HL-60 (cell line): Measurements from ENCODE around the gene IL36A.

Experiments used
- DNase-seq, 2 experiments: peaks; one replicate each; pipeline ENCODE4 v3.0.0-alpha.2; 2010 to 2020; ENCODE audit warnings: low read depth in 1 of 2, low spot score in 1 of 2
- H3K27ac ChIP-seq: fragments of 250-450 bp; sonication (Bioruptor Pico); replicated peaks from 2 replicates; pipeline ENCODE4 v1.5.1; 2020; ENCODE audit warnings: mild to moderate bottlenecking, moderate library complexity
- H3K27me3 ChIP-seq: fragments of 250-450 bp; sonication (Bioruptor Pico); 2 replicates; pipeline ENCODE4 v1.5.1; 2021; ENCODE audit warnings: mild to moderate bottlenecking, moderate library complexity; ENCODE audit not compliant: insufficient read depth, poor library complexity, severe bottlenecking
- H3K4me3 ChIP-seq: replicated peaks from 2 replicates; pipeline ENCODE4 v1.5.1; 2011; ENCODE audit warnings: mild to moderate bottlenecking, control low read depth, low read length; ENCODE audit not compliant: insufficient read depth
- GABPA ChIP-seq: IDR thresholded peaks from 2 replicates; pipeline ENCODE4 v1.6.1; 2012; ENCODE audit warnings: low read depth
- POLR2AphosphoS5 ChIP-seq: IDR thresholded peaks from 2 replicates; pipeline ENCODE4 v1.6.1; 2012; ENCODE audit warnings: low read depth
- SPI1 ChIP-seq: IDR thresholded peaks from 2 replicates; pipeline ENCODE4 v1.6.1; 2012; ENCODE audit warnings: low read depth, mild to moderate bottlenecking, borderline replicate concordance
- TF ChIP-seq, protein P1 (sequence below): IDR thresholded peaks from 2 replicates; pipeline ENCODE4 v1.6.1; 2012; ENCODE audit warnings: low read depth; ENCODE audit not compliant: insufficient replicate concordance
- TF ChIP-seq, protein P2 (sequence below): IDR thresholded peaks from one replicate; pipeline ENCODE4 v1.5.1; 2011; ENCODE audit warnings: low read length, control low read depth, inconsistent platforms; ENCODE audit not compliant: insufficient read depth

Gene IL36A

DNA sequence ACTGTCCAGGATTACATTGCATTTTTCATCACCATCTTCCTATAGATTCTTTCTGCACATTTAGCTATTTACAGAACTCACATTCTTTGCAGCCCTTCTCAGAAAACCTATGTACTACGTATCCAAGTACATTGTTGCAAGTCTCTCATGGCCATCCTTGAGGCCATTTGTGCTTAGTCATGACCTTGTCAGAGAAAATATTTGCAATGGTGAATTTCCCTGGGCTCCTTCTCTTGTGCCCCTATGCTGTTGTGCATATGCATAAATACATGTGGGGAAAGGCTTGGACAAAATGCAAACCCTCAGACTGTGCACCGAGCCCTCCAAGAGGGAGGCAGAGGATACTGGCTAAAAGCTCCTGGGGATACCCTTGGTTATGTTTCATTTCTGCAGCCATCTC is 19.5 kb downstream of the IL36A start:
- peaks cover 4% of the 10 kb centered on the region for H3K27me3 ChIP-seq
- H3K4me3 ChIP-seq: no peak overlapping the region
- DNase-seq: no peak
- no peak for TF ChIP-seq POLR2AphosphoS5
- TF ChIP-seq, protein P1, sequence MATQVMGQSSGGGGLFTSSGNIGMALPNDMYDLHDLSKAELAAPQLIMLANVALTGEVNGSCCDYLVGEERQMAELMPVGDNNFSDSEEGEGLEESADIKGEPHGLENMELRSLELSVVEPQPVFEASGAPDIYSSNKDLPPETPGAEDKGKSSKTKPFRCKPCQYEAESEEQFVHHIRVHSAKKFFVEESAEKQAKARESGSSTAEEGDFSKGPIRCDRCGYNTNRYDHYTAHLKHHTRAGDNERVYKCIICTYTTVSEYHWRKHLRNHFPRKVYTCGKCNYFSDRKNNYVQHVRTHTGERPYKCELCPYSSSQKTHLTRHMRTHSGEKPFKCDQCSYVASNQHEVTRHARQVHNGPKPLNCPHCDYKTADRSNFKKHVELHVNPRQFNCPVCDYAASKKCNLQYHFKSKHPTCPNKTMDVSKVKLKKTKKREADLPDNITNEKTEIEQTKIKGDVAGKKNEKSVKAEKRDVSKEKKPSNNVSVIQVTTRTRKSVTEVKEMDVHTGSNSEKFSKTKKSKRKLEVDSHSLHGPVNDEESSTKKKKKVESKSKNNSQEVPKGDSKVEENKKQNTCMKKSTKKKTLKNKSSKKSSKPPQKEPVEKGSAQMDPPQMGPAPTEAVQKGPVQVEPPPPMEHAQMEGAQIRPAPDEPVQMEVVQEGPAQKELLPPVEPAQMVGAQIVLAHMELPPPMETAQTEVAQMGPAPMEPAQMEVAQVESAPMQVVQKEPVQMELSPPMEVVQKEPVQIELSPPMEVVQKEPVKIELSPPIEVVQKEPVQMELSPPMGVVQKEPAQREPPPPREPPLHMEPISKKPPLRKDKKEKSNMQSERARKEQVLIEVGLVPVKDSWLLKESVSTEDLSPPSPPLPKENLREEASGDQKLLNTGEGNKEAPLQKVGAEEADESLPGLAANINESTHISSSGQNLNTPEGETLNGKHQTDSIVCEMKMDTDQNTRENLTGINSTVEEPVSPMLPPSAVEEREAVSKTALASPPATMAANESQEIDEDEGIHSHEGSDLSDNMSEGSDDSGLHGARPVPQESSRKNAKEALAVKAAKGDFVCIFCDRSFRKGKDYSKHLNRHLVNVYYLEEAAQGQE: no peak
- TF ChIP-seq GABPA: no peak
- TF ChIP-seq SPI1: no peak
- TF ChIP-seq, protein P2, sequence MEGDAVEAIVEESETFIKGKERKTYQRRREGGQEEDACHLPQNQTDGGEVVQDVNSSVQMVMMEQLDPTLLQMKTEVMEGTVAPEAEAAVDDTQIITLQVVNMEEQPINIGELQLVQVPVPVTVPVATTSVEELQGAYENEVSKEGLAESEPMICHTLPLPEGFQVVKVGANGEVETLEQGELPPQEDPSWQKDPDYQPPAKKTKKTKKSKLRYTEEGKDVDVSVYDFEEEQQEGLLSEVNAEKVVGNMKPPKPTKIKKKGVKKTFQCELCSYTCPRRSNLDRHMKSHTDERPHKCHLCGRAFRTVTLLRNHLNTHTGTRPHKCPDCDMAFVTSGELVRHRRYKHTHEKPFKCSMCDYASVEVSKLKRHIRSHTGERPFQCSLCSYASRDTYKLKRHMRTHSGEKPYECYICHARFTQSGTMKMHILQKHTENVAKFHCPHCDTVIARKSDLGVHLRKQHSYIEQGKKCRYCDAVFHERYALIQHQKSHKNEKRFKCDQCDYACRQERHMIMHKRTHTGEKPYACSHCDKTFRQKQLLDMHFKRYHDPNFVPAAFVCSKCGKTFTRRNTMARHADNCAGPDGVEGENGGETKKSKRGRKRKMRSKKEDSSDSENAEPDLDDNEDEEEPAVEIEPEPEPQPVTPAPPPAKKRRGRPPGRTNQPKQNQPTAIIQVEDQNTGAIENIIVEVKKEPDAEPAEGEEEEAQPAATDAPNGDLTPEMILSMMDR: no peak
- no peak overlapping the region for H3K27ac ChIP-seq

GRCh38 chr2:113025737-113026136 is 20.5 kb downstream of the IL36A start:
- TF ChIP-seq POLR2AphosphoS5 (no peak), GABPA (no peak), SPI1 (0 out of 2 replicates have a peak, but pooled peaks have one; percentile 3)
- no peak overlapping the region for H3K27ac ChIP-seq
- peaks cover 4% of the 10 kb centered on the region for H3K27me3 ChIP-seq
- H3K4me3 ChIP-seq: no peak overlapping the region
- DNase-seq: peak in 1 of 2 experiments; percentile 3

GRCh38 chr2:113027691-113028090 is 22.4 kb downstream of the IL36A start:
- DNase-seq: no peak
- Histone ChIP-seq H3K27ac (no peak overlapping the region), H3K4me3 (no peak overlapping the region), H3K27me3 (peaks cover 4% of the 10 kb centered on the region)
- TF ChIP-seq, protein P1: no peak
- TF ChIP-seq, protein P2: no peak
- TF ChIP-seq GABPA: no peak
- no peak for TF ChIP-seq POLR2AphosphoS5
- no peak for TF ChIP-seq SPI1

GRCh38 chr2:113028112-113028511 is 22.9 kb downstream of the IL36A start:
- Histone ChIP-seq H3K4me3 (no peak overlapping the region), H3K27me3 (peaks cover 4% of the 10 kb centered on the region), H3K27ac (no peak overlapping the region)
- no peak for DNase-seq
- peak; percentile 59; the same call in 1 of the 2 replicates for TF ChIP-seq SPI1
- TF ChIP-seq, protein P2: no peak
